Chondrocyte (in vitro differentiated cells): ENCODE data around the gene ANTKMT. TPM values are rescaled to one million over a fixed set of nuclear protein-coding genes. Genes with fewer than 3 reads are reported as not detected.
"Not testable (repeated sequence)": the region's sequence is repeated elsewhere in the genome, so short reads cannot be mapped to it uniquely, and the experiment has no call there.

ENCODE experiments used
- DNase-seq: peaks from one replicate; pipeline ENCODE4 v3.0.0; 2021; ENCODE audit warnings: mixed read lengths, low spot score
- H3K27ac Mint-ChIP-seq: one replicate; pipeline ENCODE4 v1.8.0; 2021; ENCODE audit warnings: mild to moderate bottlenecking, moderate library complexity, mixed read lengths; ENCODE audit not compliant: unreplicated experiment
- H3K27me3 Mint-ChIP-seq: 2 replicates; pipeline ENCODE4 v1.8.0; 2021; ENCODE audit warnings: low read depth, mixed read lengths
- H3K36me3 Mint-ChIP-seq: 2 replicates; pipeline ENCODE4 v1.8.0; 2021; ENCODE audit warnings: low read depth, mixed read lengths
- H3K4me1 Mint-ChIP-seq: 2 replicates; pipeline ENCODE4 v1.8.0; 2021; ENCODE audit warnings: low read depth, mild to moderate bottlenecking, mixed read lengths
- H3K4me3 Mint-ChIP-seq: one replicate; pipeline ENCODE4 v1.8.0; 2021; ENCODE audit warnings: mild to moderate bottlenecking, moderate library complexity, mixed read lengths; ENCODE audit not compliant: unreplicated experiment
- H3K9me3 Mint-ChIP-seq: 2 replicates; pipeline ENCODE4 v1.8.0; 2021; ENCODE audit warnings: low read depth, mixed read lengths
- total RNA-seq: library from RNA; stranded (reverse); gene quantifications from 3 replicates; pipeline ENCODE4 v1.2.1, GENCODE V29; 2021
- TF ChIP-seq, protein P1 (sequence below): fragments of 200-600 bp; sonication (generic); IDR thresholded peaks from 2 replicates; pipeline ENCODE4 v1.5.0; 2021; ENCODE audit warnings: antibody characterized with exemption, mild to moderate bottlenecking, moderate library complexity

The ANTKMT gene
- total RNA-seq, 1 donor from 2014 or later = 38.2 TPM

DNA sequence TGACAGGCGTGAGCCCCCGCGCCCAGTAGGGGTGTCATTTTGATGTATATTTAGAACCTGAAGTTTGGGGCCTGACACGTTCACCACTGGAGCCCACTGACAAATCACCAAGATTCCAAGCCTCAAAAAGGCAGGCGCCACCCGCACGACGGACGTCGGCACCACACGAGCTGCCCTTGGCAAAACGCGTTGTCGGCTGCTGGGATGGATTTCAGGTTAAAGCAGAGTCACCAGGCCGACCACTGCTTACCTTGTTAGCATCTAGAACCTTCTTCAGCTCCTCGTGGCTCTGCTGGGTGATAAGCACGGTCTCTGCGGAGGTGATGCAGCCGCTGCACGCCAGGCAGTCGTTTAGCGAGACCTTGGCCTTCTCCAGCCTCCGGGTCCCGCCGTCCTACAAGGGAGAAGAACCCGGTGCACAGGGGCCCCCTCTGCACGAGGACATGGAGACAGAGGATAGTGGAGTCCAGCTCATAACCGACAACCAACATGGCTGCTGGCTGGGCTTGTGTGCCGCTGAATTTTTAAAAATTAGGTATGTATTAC, 16.1 kb downstream of the ANTKMT start:
- H3K27ac Mint-ChIP-seq = no peak overlapping the region
- H3K9me3 Mint-ChIP-seq = no peaks in the 10 kb centered on the region
- H3K4me3 Mint-ChIP-seq = no peak overlapping the region
- TF ChIP-seq, protein P1, sequence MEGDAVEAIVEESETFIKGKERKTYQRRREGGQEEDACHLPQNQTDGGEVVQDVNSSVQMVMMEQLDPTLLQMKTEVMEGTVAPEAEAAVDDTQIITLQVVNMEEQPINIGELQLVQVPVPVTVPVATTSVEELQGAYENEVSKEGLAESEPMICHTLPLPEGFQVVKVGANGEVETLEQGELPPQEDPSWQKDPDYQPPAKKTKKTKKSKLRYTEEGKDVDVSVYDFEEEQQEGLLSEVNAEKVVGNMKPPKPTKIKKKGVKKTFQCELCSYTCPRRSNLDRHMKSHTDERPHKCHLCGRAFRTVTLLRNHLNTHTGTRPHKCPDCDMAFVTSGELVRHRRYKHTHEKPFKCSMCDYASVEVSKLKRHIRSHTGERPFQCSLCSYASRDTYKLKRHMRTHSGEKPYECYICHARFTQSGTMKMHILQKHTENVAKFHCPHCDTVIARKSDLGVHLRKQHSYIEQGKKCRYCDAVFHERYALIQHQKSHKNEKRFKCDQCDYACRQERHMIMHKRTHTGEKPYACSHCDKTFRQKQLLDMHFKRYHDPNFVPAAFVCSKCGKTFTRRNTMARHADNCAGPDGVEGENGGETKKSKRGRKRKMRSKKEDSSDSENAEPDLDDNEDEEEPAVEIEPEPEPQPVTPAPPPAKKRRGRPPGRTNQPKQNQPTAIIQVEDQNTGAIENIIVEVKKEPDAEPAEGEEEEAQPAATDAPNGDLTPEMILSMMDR = no peak
- H3K36me3 Mint-ChIP-seq = peaks cover 8% of the 10 kb centered on the region
- no peaks in the 10 kb centered on the region for H3K27me3 Mint-ChIP-seq
- H3K4me1 Mint-ChIP-seq = peaks cover 13% of the 10 kb centered on the region
- peak; percentile 76 for DNase-seq

GRCh38 chr16:739560-740458, 18.9 kb downstream of the ANTKMT start:
- peaks cover 13% of the 10 kb centered on the region for H3K4me1 Mint-ChIP-seq
- peak overlapping the region; percentile 75 for H3K4me3 Mint-ChIP-seq
- peak overlapping the region; percentile 41 for H3K27ac Mint-ChIP-seq
- DNase-seq = no peak
- H3K27me3 Mint-ChIP-seq = no peaks in the 10 kb centered on the region
- no peaks in the 10 kb centered on the region for H3K9me3 Mint-ChIP-seq
- TF ChIP-seq, protein P1 = no peak
- peaks cover 8% of the 10 kb centered on the region for H3K36me3 Mint-ChIP-seq

DNA sequence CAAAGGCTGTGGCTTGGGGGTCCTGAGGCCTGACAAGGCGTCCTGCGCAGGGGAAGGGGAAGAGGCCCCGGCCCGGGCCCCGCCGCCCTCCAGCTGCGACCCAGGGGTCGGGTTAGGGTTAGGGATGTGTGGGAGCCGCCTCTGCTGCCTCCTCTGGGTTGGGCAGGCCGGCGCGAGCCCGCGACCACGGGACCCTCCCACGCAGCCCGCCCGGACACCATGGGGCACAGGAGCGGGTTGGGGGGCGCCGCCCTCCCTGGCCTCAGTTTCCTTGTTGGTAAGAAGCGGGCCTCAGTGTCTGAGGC, 19.5 kb downstream of the ANTKMT start:
- Mint-ChIP-seq H3K4me1 (peaks cover 13% of the 10 kb centered on the region), H3K4me3 (peak overlapping the region; percentile 75), H3K27me3 (no peaks in the 10 kb centered on the region), H3K36me3 (peaks cover 5% of the 10 kb centered on the region), H3K27ac (no peak overlapping the region), H3K9me3 (no peaks in the 10 kb centered on the region)
- TF ChIP-seq, protein P1 = no peak
- no peak for DNase-seq

DNA sequence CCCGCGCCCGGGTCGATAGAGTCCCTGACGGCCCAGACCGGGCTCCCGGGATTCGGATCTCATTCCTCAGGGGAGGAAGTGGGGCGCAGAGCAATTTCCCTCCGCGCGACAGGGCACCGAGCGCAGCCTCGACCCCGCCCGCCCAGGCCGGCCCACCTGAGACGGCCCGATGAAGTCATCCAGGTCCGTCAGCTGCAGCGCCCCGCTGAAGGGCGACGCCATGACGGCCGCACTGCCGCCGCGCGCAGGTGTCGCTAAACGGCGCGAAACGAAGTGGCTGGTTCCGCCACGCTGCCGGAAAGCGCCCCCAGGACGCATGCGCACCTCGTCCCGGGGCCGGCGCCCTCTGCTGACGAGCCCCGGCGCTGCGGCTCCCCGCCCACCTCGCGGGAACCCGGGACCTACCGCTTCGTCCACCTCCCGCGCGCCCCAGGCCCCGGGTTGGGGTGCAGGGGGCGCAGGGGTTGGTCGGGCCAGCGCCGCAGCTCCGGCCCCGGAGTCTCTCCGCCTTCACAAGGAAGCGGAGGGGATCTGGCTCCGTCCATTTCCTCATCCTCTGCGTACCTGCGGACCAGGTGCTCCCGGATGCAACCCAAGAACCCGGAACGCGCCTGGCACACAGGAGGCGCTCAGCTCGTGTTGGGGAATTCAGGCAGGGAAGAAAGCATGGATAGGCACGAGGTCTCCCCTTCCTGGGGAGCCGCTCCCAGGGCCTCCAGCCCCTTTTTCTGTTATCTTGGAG, 20.0 kb downstream of the ANTKMT start, which contains the start of gene CIAO3:
TSS of gene CIAO3 (minus strand) at position 234 of the 742 bp plus-strand sequence. CDS start at position 222, 12 bp downstream.
- DNase-seq = no peak
- peaks cover 5% of the 10 kb centered on the region for H3K36me3 Mint-ChIP-seq
- peak within 1 kb of the TSS; percentile 41 for H3K27ac Mint-ChIP-seq
- no peaks in the 10 kb centered on the region for H3K9me3 Mint-ChIP-seq
- peaks cover 13% of the 10 kb centered on the region for H3K4me1 Mint-ChIP-seq
- no peaks in the 10 kb centered on the region for H3K27me3 Mint-ChIP-seq
- H3K4me3 Mint-ChIP-seq = peak within 1 kb of the TSS; percentile 75
- TF ChIP-seq, protein P1 = peak; percentile 92

GRCh38 chr16:741986-742629, 21.2 kb downstream of the ANTKMT start:
- TF ChIP-seq, protein P1 = no peak
- H3K4me3 Mint-ChIP-seq = no peak overlapping the region

DNA sequence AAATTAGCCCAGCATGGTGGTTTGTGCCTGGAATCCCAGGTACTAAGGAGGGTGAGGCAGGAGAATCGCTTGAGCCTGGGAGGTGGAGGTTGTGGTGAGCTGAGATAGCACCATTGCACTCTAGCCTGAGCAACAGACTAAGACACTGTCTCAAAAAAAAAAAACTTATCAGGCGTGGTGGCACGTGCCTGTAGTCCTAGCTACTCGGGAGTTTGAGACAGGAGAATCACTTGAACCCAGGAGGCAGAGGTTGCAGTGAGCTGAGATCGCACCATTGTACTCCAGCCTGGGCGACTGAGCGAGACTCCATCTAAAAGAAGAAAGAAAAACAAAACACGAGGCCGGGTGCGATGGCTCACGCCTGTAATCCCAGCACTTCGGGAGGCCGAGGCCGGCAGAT, 21.9 kb downstream of the ANTKMT start:
- H3K36me3 Mint-ChIP-seq, H3K4me3 Mint-ChIP-seq, H3K27me3 Mint-ChIP-seq, H3K9me3 Mint-ChIP-seq, H3K27ac Mint-ChIP-seq, DNase-seq: not testable (repeated sequence)
- H3K4me1 Mint-ChIP-seq = peaks cover 13% of the 10 kb centered on the region

More at GRCh38 chr16:741986-742629, 21.2 kb downstream of the ANTKMT start:
- H3K36me3 Mint-ChIP-seq = peaks cover 5% of the 10 kb centered on the region
- H3K9me3 Mint-ChIP-seq = no peaks in the 10 kb centered on the region
- peaks cover 13% of the 10 kb centered on the region for H3K4me1 Mint-ChIP-seq
- no peak overlapping the region for H3K27ac Mint-ChIP-seq
- DNase-seq = no peak
- no peaks in the 10 kb centered on the region for H3K27me3 Mint-ChIP-seq
